HG02938 (cell line): ENCODE results near the gene RAI14.
"Not testable (repeated sequence)": the region's sequence is repeated elsewhere in the genome, so short reads cannot be mapped to it uniquely, and the experiment has no call there.

Experiments used
- ATAC-seq: cut with Tn5 transposase; IDR thresholded peaks from one replicate; pipeline ENCODE4 v1.9.1; 2021; ENCODE audit warnings: mild to moderate bottlenecking, moderate library complexity; ENCODE audit not compliant: unreplicated experiment

RAI14 gene

DNA sequence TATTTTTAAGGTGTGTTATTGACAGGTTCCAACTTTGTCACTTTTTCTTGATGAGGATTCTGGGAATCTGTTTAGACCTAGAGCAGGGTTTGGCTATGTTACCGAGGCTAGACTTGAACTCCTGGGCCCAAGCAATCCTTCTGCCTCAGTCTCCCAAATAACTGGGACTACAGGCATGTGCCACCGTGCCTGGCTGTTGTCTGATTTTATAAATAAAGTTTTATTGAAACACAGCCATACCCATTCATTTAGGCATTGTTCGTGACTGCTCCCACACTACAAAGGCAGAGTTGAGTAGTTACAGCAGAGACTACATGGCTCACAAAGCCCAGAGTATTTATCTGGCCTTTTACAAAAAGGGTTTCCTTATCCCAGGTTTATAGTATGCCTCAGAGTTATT lies 102.4 kb downstream of the RAI14 start:
- ATAC-seq: no peak

- ATAC-seq: not testable (repeated sequence)
These were observed 103.1 kb downstream of the RAI14 start for GRCh38 chr5:34759213-34759612.

DNA sequence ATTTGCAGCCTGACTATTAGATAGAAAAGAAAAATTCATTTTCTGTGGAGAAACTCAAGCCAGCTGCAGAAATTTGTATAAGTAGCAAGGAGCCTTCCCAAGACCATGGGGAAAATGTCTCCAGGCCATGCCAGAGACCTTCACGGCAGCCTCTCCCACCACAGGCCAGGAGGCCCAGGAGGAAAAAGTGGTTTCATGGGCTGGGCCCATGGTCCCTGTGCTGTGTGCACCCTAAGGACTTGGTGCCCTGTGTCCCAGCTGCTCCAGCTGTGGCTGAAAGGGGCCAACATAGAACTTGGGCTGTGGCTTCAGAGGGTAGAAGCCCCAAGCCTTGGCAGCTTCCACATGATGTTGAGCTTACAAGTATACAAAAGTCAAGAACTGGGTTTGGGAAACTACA lies 109.5 kb downstream of the RAI14 start:
- no peak for ATAC-seq

- no peak for ATAC-seq
These were observed 111.1 kb downstream of the RAI14 start for GRCh38 chr5:34767180-34767579.

- ATAC-seq: no peak
These were observed 114.4 kb downstream of the RAI14 start for GRCh38 chr5:34770486-34770885.

DNA sequence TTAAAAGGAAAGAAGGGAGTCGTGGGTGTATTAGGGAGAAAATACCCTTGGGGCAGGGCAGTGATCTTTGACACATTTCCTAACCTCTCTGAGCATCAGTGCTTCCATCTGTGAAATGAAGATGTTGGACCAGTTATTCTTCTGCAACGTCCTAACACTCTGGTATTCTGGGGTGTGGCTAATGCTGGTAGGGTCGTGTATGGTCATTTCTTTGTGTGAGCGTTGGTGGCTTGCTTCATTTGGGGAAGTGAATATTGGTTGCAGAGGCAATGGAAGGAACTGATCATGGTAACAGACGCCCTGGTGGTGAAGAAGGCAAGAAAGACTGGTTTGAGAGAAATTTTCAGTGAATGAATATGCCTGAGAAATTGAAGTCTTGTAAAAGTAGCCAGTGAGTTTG lies 114.9 kb downstream of the RAI14 start:
- no peak for ATAC-seq

GRCh38 chr5:34772267-34773098 lies 116.4 kb downstream of the RAI14 start:
- no peak for ATAC-seq

GRCh38 chr5:34774139-34774538 lies 118.0 kb downstream of the RAI14 start:
- ATAC-seq: no peak

- ATAC-seq: not testable (repeated sequence)
These were observed 118.5 kb downstream of the RAI14 start for GRCh38 chr5:34774678-34775077.

DNA sequence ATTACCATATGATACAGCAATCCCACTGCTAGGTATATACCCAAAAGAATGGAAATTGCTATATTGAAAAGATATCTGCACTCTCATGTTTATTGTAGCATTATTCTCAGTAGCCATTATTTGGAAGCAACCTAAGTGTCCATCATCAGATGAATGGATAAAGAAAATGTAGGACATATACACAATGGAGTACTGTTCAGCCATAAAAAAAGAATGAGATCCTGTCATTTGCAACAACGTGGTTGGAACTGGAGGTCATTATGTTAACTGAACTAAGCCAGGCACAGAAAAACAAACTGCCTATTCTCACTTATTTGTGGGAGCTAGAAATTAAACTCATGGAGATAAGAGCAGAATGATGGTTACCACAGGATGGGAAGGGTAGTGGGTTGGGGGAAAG lies 119.8 kb downstream of the RAI14 start:
- ATAC-seq: no peak

DNA sequence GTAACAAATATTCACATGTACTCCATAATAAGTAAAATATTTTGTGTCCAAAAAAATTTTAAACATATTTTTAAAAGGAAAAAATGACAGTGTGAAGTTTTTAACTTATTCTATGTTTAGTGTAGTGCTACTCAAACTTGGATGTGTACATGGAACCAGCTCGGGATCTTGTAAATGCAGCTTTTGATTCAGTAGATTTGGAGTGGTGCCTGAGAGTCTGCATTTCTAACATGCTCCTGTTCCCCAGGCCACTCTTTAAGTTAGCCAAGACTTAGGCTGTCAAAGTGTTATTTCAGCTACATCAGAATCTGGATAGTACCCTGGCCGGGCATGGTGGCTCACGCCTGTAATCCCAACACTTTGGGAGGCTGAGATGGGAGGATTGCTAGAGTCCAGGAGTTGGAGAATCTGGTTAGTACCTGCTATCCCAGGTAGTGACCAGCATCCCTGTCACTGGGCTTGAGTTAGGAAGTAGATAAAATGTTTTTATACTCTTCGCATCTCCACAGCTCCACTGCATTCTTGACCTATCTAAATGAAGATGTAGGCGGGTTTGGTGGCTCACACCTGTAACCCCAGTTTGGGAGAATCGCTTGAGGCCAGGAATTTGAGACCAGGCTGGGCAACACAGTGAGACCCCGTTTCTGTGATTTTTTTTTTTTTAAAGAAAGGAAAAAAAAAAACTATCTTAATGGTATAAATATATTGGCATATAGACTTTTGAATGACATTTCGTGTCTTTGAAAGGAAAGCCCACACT lies 122.1 kb downstream of the RAI14 start:
- no peak for ATAC-seq

DNA sequence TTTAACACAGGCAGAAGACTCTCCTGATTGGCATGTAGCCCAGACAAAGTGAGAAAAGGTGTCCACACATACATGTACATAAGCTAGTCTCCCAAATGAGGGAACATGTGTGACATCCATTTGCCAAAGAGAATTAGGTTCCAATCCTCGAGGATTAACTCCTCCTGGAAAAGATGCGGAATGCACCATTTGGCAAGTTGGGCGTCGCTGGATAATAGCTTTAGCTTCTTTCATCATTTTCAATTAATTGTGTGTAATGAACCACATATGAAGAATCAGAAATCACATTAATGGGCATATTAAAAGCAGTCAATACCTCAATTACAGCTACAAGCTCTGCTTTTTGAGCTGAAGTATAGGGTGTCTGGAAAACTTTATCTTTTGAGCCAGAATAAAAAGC lies 127.8 kb downstream of the RAI14 start:
- ATAC-seq: not testable (repeated sequence)

GRCh38 chr5:34787035-34787434 lies 130.9 kb downstream of the RAI14 start:
- ATAC-seq: no peak

DNA sequence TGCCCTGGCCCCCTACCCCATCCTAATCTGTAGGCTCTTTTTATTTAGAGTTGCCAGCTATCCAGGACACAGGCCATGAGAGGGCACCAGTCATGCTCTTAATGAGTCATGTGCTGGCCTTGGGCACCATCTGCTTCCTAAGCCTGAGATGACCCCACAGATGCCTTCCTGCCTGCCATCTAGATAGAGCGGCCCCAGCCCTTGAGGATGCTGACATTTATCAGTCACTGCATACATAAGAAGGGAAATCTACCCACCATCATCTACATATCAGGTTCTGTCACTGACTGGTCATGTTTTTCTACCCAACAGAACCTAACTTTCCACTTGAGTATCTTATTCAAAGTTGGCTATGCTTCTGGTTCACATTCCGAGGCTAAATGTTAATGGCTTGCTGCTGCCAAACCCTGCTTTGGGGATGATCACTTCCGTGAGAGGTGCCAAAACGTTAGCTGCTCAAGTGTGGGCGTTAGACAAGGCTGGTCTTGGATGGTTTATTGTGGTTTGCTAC lies 132.9 kb downstream of the RAI14 start:
- ATAC-seq: no peak

GRCh38 chr5:34789639-34790038 lies 133.5 kb downstream of the RAI14 start:
- no peak for ATAC-seq

- ATAC-seq: no peak
These were observed 133.9 kb downstream of the RAI14 start for GRCh38 chr5:34790069-34790468.

DNA sequence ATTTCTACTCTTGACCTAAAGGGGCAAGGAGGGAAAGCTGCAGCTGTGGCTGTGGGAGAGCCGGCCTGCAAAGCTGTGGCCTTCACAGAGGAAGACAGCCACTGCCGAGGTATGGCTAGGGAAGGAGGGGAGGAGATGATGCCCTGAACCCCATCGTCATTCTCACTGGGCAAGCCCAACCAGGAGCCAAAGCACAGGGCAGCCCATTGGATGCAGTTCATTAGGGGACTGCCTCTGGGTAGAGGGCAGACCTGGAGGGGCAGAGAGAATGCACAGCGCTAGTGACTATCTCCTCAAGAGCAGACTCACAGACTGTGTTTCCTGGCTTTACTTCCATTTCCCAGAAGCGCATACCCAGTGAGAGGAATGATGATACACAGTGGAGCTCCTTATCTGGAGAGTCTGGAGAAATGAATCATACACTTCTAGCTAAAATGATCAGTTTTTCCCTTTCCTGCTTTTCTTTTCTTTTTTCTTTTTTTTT lies 135.7 kb downstream of the RAI14 start:
- no peak for ATAC-seq

DNA sequence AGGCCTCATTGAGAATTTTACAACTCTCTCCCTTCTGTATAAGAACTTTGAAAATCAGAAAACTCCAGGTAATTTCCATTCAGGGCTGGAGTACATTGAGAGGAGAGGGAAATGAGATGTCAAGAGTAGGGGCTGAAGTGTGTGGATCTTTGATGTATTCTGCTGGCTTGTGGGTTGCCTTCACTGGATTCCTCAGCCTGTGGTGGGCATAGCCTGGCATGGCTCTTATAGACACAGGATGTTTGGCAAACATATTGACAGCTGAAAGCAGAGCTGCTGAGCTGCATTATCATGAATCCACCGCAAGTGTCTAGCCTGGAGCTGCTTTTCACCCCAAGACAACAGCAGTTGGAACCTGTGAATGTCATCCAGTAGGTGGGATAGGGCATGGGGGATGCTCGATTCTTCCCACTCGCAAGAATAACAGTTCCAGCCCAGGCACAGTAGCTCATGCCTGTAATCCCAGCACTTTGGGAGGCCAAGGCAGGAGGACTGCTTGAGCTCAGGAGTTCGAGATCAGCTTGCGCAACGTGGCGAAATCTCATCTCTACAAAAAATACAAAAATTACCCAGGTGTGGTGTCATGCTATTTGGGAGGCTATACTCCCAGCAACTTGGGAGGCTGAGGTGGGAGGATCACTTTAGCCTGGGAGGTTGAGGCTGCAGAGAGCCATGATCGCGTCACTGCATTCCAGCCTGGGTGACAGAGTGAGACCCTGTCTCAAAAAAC lies 146.9 kb downstream of the RAI14 start:
- ATAC-seq: no peak

DNA sequence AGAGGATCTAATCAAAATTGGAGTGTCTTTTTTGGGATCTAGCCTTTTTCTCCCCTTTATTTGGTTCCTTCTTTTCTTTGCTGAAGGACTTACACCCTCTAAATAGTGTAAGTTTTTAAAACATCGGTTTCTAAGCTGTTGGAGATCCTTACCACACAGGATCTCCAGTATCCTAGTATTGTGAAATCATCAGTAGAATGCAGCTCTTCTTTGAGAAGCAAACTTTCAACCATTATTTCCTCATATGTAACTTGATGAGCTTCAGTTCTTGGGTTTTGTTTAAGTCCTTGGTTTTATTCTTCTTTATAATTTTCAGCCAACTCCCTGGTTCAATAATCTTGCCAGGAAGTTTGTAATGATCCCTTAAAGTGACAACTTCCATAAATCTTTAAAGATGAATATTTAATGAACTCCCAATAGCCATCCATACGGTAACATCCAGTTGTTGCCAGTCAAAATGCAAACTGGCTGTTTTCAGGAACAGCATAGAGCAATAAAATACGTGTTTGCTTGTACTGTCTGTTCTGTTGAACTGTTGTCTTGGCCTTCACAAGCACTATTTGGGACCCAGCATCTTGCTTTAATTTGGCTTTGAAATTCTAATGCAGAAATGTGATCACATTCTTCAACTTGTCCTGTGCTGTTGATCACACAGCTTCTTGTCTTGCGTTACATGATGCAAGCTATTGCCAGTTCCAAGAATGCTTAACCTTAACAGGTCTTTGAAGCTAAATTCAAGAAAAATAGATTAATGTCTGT lies 148.0 kb downstream of the RAI14 start:
- ATAC-seq: no peak

GRCh38 chr5:34804913-34805312 lies 148.8 kb downstream of the RAI14 start:
- ATAC-seq: no peak
